Esophagus squamous epithelium (tissue), 5 donors: ENCODE results near the gene L3HYPDH. TPM values are rescaled to one million over a fixed set of nuclear protein-coding genes. Genes with fewer than 3 reads are reported as not detected.

Experiments
- DNase-seq: peaks from one replicate; lab custom pipeline; 2025; lab: John Stamatoyannopoulos, UW
- H3K27ac ChIP-seq, 4 donors: fragments of 200-600 bp; sonication (generic); one replicate each; pipeline ENCODE4 v1.5.1; 2016 to 2019; ENCODE audit warnings: mild to moderate bottlenecking in 1 of 4
- H3K27me3 ChIP-seq, 4 donors: fragments of 200-600 bp; sonication (generic); 1 replicate in 3 of 4; 2 replicates in 1 of 4; pipeline versions ENCODE4 v1.5.1 to v1.6.0; 2017 to 2021; ENCODE audit warnings: antibody characterized with exemption in 1 of 4
- H3K36me3 ChIP-seq, 3 donors: fragments of 200-600 bp; sonication (generic); one replicate each; pipeline ENCODE4 v1.5.1; 2016 to 2019
- H3K4me1 ChIP-seq, 3 donors: fragments of 200-600 bp; sonication (generic); one replicate each; pipeline ENCODE4 v1.5.1; 2017 to 2019
- H3K4me3 ChIP-seq, 4 donors: fragments of 200-600 bp; sonication (generic); 1 replicate in 3 of 4; 2 replicates in 1 of 4; pipeline ENCODE4 v1.5.1; 2016 to 2019; ENCODE audit warnings: mild to moderate bottlenecking in 2 of 4, moderate library complexity in 1 of 4
- H3K9me3 ChIP-seq, 3 donors: fragments of 200-600 bp; sonication (generic); one replicate each; pipeline ENCODE4 v1.5.1; 2016 to 2019
- POLR2A ChIP-seq, 4 donors: fragments of 450-650 bp; IDR thresholded peaks; one replicate each; pipeline ENCODE4 v1.6.1; 2017; ENCODE audit warnings: antibody characterized with exemption in 4 of 4, mild to moderate bottlenecking in 4 of 4, moderate library complexity in 3 of 4
- WGBS, 2 donors: methylation state at CpG; one replicate each; pipeline ENCODE4 v1.1.5; 2018; 5-methylcytosine and 5-hydroxymethylcytosine counted together
- intact Hi-C: fragments of 100-400 bp; cut with DNase I; formaldehyde crosslinking; loops from one replicate; pipeline ENCODE4 v1.15.0; 2022
- total RNA-seq, 4 donors: library from RNA; depleted of rRNA; stranded (reverse); fragments of >200 nt; gene quantifications; one replicate each; pipeline ENCODE4 v1.1.0, GENCODE V29; 2016
- TF ChIP-seq, protein P1 (sequence below), 6 experiments: fragments of 450-650 bp in 4 of 6; fragments of 200-600 bp in 2 of 6; sonication (generic) in 2 of 6; IDR thresholded peaks; one replicate each; pipeline ENCODE4 v1.5.1; 2016 to 2019; ENCODE audit warnings: antibody characterized with exemption in 6 of 6, mild to moderate bottlenecking in 4 of 6, moderate library complexity in 4 of 6
- donor health status: DM: yes; HTN: yes; CAD: no.

Gene L3HYPDH
- total RNA-seq, 4 donors from 2014 or later = 12.2 to 59.9 (median 21.6) TPM

DNA sequence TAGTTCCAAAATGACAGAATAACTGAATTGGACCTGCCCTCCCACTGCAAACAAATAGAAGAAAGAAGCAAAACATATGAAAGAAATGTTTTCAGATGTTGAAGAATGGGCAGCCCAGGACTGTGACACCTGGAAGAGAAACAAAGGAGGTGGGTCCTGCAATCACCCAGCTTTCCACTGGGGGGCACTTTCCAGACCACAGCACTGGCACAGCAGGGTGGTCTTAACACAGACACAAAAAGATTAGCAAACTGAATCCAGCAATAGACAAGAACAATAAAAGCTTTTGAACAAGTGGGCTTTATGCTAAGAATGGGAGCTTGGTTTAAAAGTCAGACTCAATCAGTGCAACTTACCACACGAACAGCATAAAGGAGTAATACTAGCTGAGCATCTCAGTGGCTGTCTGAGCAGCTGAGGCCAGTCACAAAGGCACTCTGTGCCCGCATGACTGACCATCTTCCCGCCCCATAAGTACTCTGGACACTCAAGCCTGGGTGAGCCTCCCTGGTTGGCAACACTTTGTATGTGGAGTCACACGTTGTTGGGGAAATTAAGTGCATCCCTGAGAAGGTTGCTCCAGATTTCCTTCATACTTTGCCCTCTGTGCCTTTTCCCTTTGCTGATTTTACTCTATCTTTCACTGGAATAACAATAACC is 27.8 kb upstream of the L3HYPDH start:
- 72% methylated on average over 4 of the region's 4 CpGs for WGBS, 2 donors
- no peak overlapping the region for H3K4me3 ChIP-seq
- H3K27me3 ChIP-seq = peaks cover 0 to 3% (median 0%) of the 10 kb centered on the region in 4 donors
- no peaks in the 10 kb centered on the region for H3K36me3 ChIP-seq
- no peaks in the 10 kb centered on the region for H3K9me3 ChIP-seq
- no peak overlapping the region for H3K27ac ChIP-seq
- no peaks in the 10 kb centered on the region for H3K4me1 ChIP-seq
- TF ChIP-seq, protein P1, sequence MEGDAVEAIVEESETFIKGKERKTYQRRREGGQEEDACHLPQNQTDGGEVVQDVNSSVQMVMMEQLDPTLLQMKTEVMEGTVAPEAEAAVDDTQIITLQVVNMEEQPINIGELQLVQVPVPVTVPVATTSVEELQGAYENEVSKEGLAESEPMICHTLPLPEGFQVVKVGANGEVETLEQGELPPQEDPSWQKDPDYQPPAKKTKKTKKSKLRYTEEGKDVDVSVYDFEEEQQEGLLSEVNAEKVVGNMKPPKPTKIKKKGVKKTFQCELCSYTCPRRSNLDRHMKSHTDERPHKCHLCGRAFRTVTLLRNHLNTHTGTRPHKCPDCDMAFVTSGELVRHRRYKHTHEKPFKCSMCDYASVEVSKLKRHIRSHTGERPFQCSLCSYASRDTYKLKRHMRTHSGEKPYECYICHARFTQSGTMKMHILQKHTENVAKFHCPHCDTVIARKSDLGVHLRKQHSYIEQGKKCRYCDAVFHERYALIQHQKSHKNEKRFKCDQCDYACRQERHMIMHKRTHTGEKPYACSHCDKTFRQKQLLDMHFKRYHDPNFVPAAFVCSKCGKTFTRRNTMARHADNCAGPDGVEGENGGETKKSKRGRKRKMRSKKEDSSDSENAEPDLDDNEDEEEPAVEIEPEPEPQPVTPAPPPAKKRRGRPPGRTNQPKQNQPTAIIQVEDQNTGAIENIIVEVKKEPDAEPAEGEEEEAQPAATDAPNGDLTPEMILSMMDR (IDR thresholded peaks at IDR 0.05) = no peak
- TF ChIP-seq POLR2A (IDR thresholded peaks at IDR 0.05) = no peak
- DNase-seq = no peak
- intact Hi-C loops = no loop called here

DNA sequence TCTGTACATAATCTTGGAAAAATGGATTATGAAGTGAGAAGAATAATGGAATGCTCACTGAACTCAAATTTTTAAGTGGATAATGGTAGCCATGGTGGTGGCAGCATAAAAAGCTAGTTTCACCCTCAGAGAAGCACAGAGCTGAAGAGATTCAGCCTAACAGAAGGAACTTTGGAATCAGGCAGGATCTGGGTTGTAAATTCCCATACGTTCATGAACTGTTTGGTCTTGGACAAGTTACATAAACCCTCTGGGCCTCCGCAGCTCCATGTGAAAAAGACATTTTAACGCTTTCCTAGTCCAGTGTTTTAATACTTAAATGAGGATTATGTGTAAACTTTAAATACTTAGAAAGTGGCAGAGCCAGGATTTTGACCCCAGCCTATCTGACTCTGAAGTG is 26.8 kb upstream of the L3HYPDH start:
- intact Hi-C loops = no loop called here
- Histone ChIP-seq H3K4me1 (no peaks in the 10 kb centered on the region), H3K4me3 (no peak overlapping the region), H3K27me3 (peaks cover 0 to 3% (median 0%) of the 10 kb centered on the region in 4 donors), H3K27ac (no peak overlapping the region), H3K9me3 (no peaks in the 10 kb centered on the region), H3K36me3 (no peaks in the 10 kb centered on the region)
- TF ChIP-seq POLR2A (IDR thresholded peaks at IDR 0.05) = no peak
- TF ChIP-seq, protein P1 (IDR thresholded peaks at IDR 0.05) = no peak
- 43 to 64% methylated on average over 3 of the region's 3 CpGs for WGBS, 2 donors
- DNase-seq = no peak

DNA sequence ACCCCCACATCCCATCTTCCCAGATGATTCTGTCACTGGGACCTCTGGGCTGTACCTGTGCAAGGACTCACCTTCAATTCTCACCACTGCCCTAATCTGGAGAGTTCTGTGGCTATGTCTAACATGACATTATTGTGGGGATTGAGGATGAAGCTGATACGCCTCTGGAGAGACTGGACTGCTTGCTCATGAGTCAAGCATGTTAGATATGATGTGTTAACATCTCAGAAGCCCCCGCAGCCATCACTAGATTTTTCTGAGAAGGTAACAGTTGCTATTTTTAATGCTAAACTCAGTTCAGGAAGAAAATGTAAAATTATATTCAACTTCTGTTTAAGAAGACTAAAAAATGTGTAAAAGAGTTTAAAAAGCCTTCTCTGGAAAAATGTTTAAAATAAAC is 25.8 kb upstream of the L3HYPDH start:
- DNase-seq = no peak
- H3K4me3 ChIP-seq = no peak overlapping the region
- no peaks in the 10 kb centered on the region for H3K4me1 ChIP-seq
- 66 to 74% methylated on average over 2 of the region's 2 CpGs for WGBS, 2 donors
- TF ChIP-seq POLR2A (IDR thresholded peaks at IDR 0.05) = no peak
- TF ChIP-seq, protein P1 (IDR thresholded peaks at IDR 0.05) = no peak
- peaks cover 0 to 3% (median 0%) of the 10 kb centered on the region in 4 donors for H3K27me3 ChIP-seq
- intact Hi-C loops = no loop called here
- H3K9me3 ChIP-seq = no peaks in the 10 kb centered on the region
- H3K36me3 ChIP-seq = no peaks in the 10 kb centered on the region
- no peak overlapping the region for H3K27ac ChIP-seq

DNA sequence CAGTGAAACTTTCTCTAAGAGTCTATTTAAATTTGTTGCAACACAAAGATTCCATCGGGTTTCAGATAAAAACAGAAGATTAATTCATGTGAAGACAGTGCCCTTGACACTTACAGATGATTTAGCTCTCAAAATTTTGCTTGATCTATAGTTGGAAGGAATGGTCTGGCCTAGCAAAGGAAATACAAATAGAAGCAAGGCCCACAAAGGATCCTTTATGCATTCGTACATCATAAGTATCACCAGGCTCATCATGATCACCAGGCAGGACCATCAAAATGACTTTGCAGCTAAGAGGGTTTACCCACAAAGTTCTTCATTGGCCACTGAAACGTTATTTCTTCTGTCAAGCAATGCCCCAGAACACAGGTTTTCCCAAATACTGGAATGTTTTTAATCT is 24.9 kb upstream of the L3HYPDH start:
- intact Hi-C loops = no loop called here
- TF ChIP-seq POLR2A (IDR thresholded peaks at IDR 0.05) = no peak
- TF ChIP-seq, protein P1 (IDR thresholded peaks at IDR 0.05) = no peak

DNA sequence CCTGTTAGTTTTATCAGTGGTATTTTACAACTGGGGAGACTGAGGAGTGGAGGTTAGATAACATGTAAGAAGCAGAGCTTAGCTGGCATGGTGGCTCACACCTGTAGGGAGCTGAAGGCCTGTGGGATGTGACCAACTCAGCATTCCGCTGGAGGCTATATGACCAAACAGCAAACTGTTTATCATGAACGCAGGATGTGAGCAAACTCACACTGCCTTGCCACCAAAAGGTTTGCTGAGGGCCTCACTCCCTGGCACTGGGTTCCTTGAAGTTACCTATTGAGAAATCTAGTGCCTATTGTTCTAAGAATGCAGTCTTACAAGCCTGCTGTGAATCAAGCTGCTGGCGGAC is 23.5 kb upstream of the L3HYPDH start:
- 82 to 90% methylated on average over 2 to 3 of the region's 3 CpGs for WGBS, 2 donors
- Histone ChIP-seq H3K36me3 (peaks cover 0 to 15% (median 0%) of the 10 kb centered on the region in 3 donors), H3K4me1 (no peaks in the 10 kb centered on the region), H3K9me3 (no peaks in the 10 kb centered on the region), H3K27me3 (peaks cover 0 to 3% (median 0%) of the 10 kb centered on the region in 4 donors), H3K27ac (no peak overlapping the region), H3K4me3 (no peak overlapping the region)
- DNase-seq = no peak
- TF ChIP-seq, protein P1 (IDR thresholded peaks at IDR 0.05) = peak in 1 of 6 experiments; percentile 6
- TF ChIP-seq POLR2A (IDR thresholded peaks at IDR 0.05) = no peak
- intact Hi-C loops = no loop called here

More for the DNA sequence above, 24.9 kb upstream of the L3HYPDH start:
- Histone ChIP-seq H3K36me3 (peaks cover 0 to 3% (median 0%) of the 10 kb centered on the region in 3 donors), H3K27ac (no peak overlapping the region), H3K9me3 (no peaks in the 10 kb centered on the region), H3K4me3 (no peak overlapping the region), H3K27me3 (peaks cover 0 to 3% (median 0%) of the 10 kb centered on the region in 4 donors), H3K4me1 (no peaks in the 10 kb centered on the region)
- WGBS, 2 donors = 72 to 78% methylated on average over 3 of the region's 3 CpGs
- no peak for DNase-seq
